VCaP (cell line): Measurements from ENCODE around the gene DCPS.

Experiments
- H3K27ac ChIP-seq: fragments of 450-650 bp; 2 replicates; pipeline ENCODE4 v1.5.1; 2017
- TF ChIP-seq, protein P1 (sequence below): fragments of 450-650 bp; conservative IDR thresholded peaks from 2 replicates; pipeline ENCODE4 v1.5.1; 2017; ENCODE audit warnings: mild to moderate bottlenecking, moderate library complexity

Gene DCPS

DNA sequence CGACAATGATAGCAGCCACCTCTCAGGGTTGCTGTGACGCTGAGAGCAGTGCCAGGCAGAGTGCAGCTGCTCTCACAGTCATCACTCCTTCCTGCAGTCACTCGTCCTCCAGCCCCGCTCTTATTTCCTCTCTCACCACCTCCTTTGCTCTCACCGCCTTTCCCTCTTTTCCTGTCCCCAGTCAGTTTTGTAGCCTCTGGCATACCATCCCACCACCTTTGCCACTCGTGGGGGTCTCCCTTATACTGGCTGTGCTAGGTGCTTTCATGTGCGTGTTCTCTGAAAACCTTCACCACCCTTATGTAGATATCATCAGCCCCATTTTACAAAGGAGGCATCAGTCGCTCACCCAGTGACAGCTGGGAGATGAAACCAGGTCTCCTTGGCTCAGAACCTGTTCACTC is 32.3 kb downstream of the DCPS start:
- no peak overlapping the region for H3K27ac ChIP-seq
- TF ChIP-seq, protein P1, sequence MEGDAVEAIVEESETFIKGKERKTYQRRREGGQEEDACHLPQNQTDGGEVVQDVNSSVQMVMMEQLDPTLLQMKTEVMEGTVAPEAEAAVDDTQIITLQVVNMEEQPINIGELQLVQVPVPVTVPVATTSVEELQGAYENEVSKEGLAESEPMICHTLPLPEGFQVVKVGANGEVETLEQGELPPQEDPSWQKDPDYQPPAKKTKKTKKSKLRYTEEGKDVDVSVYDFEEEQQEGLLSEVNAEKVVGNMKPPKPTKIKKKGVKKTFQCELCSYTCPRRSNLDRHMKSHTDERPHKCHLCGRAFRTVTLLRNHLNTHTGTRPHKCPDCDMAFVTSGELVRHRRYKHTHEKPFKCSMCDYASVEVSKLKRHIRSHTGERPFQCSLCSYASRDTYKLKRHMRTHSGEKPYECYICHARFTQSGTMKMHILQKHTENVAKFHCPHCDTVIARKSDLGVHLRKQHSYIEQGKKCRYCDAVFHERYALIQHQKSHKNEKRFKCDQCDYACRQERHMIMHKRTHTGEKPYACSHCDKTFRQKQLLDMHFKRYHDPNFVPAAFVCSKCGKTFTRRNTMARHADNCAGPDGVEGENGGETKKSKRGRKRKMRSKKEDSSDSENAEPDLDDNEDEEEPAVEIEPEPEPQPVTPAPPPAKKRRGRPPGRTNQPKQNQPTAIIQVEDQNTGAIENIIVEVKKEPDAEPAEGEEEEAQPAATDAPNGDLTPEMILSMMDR, result no peak

- TF ChIP-seq, protein P1, result no peak
- H3K27ac ChIP-seq, result no peak overlapping the region
Observed at GRCh38 chr11:126336671-126337101, 32.8 kb downstream of the DCPS start.

GRCh38 chr11:126337126-126337473 is 33.2 kb downstream of the DCPS start:
- no peak overlapping the region for H3K27ac ChIP-seq
- TF ChIP-seq, protein P1, result no peak

GRCh38 chr11:126337474-126338241 is 33.8 kb downstream of the DCPS start:
- TF ChIP-seq, protein P1, result no peak

GRCh38 chr11:126338346-126339055 is 34.6 kb downstream of the DCPS start:
- H3K27ac ChIP-seq, result no peak overlapping the region
- TF ChIP-seq, protein P1, result no peak

More at GRCh38 chr11:126337474-126338241, 33.8 kb downstream of the DCPS start:
- no peak overlapping the region for H3K27ac ChIP-seq

DNA sequence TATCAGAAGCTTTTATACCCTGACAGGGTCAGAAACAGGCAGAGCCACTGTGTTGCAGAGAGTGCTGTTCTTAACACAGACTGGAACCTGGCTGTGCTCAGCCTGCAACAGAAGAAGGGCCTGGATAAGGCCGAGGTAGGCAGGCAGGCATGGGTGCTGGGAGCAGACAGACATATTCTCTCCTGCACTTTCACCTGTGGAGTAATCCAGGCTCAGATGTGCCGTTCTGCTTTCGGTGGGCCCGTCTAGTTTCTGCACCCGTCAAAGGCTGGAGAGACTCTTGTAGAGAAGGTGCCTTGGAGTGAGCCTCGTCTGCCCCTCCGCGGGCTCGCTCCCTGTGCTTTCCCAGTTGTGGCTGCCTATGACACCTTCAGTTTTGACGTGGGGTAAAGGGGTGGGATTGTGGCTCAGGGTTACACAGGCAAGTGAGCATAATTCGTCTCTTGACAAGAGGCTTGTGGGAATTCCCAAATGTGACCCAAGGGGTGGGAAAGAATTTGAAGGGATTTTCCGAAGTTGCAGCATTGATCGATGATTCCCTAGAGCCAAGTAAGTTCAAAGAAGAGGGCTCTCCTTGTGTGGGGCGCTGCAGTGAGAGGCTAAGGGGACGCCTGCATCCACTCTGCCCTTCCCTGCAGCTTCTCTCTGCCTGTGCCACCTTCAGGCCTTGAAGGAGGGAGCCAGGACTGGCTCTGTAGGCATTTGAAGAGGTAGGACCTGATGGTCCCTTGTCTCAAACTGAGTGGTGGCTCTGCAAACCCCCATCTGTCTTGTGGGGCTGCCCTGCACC is 35.4 kb downstream of the DCPS start:
- H3K27ac ChIP-seq, result no peak overlapping the region
- TF ChIP-seq, protein P1, result no peak

GRCh38 chr11:126339863-126340434 is 36.1 kb downstream of the DCPS start:
- no peak overlapping the region for H3K27ac ChIP-seq
- TF ChIP-seq, protein P1, result no peak
